SH-SY5Y (cell line): ENCODE measurements around the gene CFAP251.

ENCODE experiments used
- GATA2 ChIP-seq: IDR thresholded peaks from 2 replicates; pipeline ENCODE4 v1.6.1; 2011; ENCODE audit warnings: mild to moderate bottlenecking, low read depth, low read length
- GATA3 ChIP-seq: IDR thresholded peaks from 2 replicates; pipeline ENCODE4 v1.6.1; 2011; ENCODE audit warnings: low read depth, mild to moderate bottlenecking, low read length, moderate library complexity

- TF ChIP-seq GATA2: no peak
- no peak for TF ChIP-seq GATA3
Observed at GRCh38 chr12:121975021-121975420, 56.6 kb downstream of the CFAP251 start.
